Hepatocyte (in vitro differentiated cells): ENCODE measurements around the gene KMT2D. TPM values are rescaled to one million over a fixed set of nuclear protein-coding genes. Genes with fewer than 3 reads are reported as not detected.

ENCODE experiments used
- DNase-seq: peaks from one replicate; pipeline ENCODE4 v3.0.0-alpha.2; 2016; ENCODE audit warnings: low spot score
- H2AFZ ChIP-seq: fragments of 200-600 bp; sonication (generic); 2 replicates; pipeline ENCODE4 v1.6.0; 2016; ENCODE audit warnings: antibody characterized with exemption, mild to moderate bottlenecking
- H3K27ac ChIP-seq: fragments of 200-600 bp; sonication (generic); 2 replicates; pipeline ENCODE4 v1.5.1; 2016; ENCODE audit warnings: mild to moderate bottlenecking
- H3K27me3 ChIP-seq: fragments of 200-600 bp; sonication (generic); 2 replicates; pipeline ENCODE4 v1.6.1; 2016
- H3K36me3 ChIP-seq: fragments of 200-600 bp; sonication (generic); replicated peaks from 2 replicates; pipeline ENCODE4 v1.5.1; 2016; ENCODE audit warnings: low read depth; ENCODE audit not compliant: insufficient read depth
- H3K4me1 ChIP-seq: fragments of 200-600 bp; sonication (generic); 2 replicates; pipeline ENCODE4 v1.5.1; 2016; ENCODE audit warnings: mild to moderate bottlenecking, moderate library complexity; ENCODE audit not compliant: insufficient read depth
- H3K4me2 ChIP-seq: fragments of 200-600 bp; sonication (generic); 2 replicates; pipeline ENCODE4 v1.6.0; 2016
- H3K4me3 ChIP-seq: fragments of 200-600 bp; sonication (generic); 2 replicates; pipeline ENCODE4 v1.5.1; 2016; ENCODE audit warnings: mild to moderate bottlenecking
- H3K79me2 ChIP-seq: fragments of 200-600 bp; sonication (generic); 2 replicates; pipeline ENCODE4 v1.6.0; 2017; ENCODE audit warnings: mild to moderate bottlenecking
- H3K9me2 ChIP-seq: fragments of 200-600 bp; sonication (generic); replicated peaks from 2 replicates; pipeline ENCODE4 v1.6.0; 2017; ENCODE audit warnings: mild to moderate bottlenecking; ENCODE audit not compliant: insufficient read depth
- H3K9me3 ChIP-seq: fragments of 200-600 bp; sonication (generic); 2 replicates; pipeline ENCODE4 v1.5.1; 2016; ENCODE audit warnings: low read depth, mild to moderate bottlenecking
- H4K20me1 ChIP-seq: fragments of 200-600 bp; sonication (generic); 2 replicates; pipeline ENCODE4 v1.6.0; 2016; ENCODE audit warnings: mild to moderate bottlenecking; ENCODE audit not compliant: insufficient read depth, poor library complexity, severe bottlenecking
- EZH2 ChIP-seq: fragments of 200-600 bp; sonication (generic); IDR thresholded peaks from 2 replicates; pipeline ENCODE4 v1.6.1; 2016; ENCODE audit warnings: antibody characterized with exemption, mild to moderate bottlenecking, borderline replicate concordance
- EZH2phosphoT487 ChIP-seq: fragments of 200-600 bp; sonication (generic); IDR thresholded peaks from one replicate; pipeline ENCODE4 v1.6.1; 2018; ENCODE audit warnings: antibody characterized with exemption, mild to moderate bottlenecking, low read depth, moderate library complexity; ENCODE audit not compliant: unreplicated experiment, severe bottlenecking
- WGBS: methylation state at CpG from one replicate; pipeline ENCODE4 v1.1.6; 2016; ENCODE audit warnings: low lambda C conversion rate; ENCODE audit errors: missing lambda C conversion rate; 5-methylcytosine and 5-hydroxymethylcytosine counted together
- polyA plus RNA-seq: library from polyadenylated mRNA; unstranded; fragments of >200 nt; fragmentation: Nextera tagmentation; extraction: Ambion mirVana; gene quantifications from 2 replicates; pipeline ENCODE4 v1.2.1, GENCODE V29; 2016
- total RNA-seq: library from RNA; depleted of rRNA; stranded (reverse); fragments of >200 nt; gene quantifications from 2 replicates; pipeline ENCODE4 v1.2.3, GENCODE V29; 2014
- TF ChIP-seq, protein P1 (sequence below): fragments of 200-600 bp; sonication (generic); IDR thresholded peaks from 2 replicates; pipeline ENCODE4 v1.5.1; 2016; ENCODE audit warnings: antibody characterized with exemption, mild to moderate bottlenecking; ENCODE audit not compliant: poor library complexity

The KMT2D gene
- total and polyA plus RNA-seq, 2 experiments from 2014 or later, result 31.2 to 37.3 TPM

DNA sequence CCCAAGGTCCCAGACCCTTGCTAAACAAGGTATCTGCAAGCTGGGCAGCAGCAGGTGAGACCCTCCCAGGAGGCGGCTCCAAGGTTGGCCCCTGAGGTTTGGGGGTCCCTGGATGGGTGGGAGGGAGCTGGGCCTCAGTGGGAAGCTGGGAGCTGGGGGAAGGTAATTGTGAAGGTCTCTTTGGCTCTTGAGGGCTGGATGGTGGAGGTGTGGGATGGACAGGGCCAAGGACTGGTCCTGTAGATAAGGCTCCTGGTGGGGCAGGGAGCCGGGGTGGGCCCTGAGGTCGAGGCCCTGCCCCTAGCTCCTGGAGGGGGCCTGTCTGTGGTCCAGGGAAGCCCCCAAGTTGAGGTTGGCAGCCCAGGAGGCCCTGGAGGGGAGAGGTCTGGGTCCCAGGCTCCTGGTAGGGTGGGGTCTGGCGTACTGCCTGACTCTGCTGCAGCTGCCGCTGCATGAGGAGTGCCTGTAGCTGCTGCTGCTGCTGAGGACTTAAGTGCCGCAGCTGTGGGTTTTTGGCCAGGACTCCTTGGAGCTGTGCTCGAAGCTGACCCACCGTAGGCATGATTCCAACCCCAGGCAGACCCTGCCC lies 28.9 kb downstream of the KMT2D start:
- Histone ChIP-seq H4K20me1 (no peaks in the 10 kb centered on the region), H3K27ac (no peak overlapping the region), H3K9me2 (no peaks in the 10 kb centered on the region), H2AFZ (no peak overlapping the region), H3K27me3 (no peaks in the 10 kb centered on the region), H3K79me2 (no peaks in the 10 kb centered on the region), H3K4me2 (no peak overlapping the region), H3K4me1 (no peaks in the 10 kb centered on the region), H3K36me3 (no peaks in the 10 kb centered on the region), H3K9me3 (no peaks in the 10 kb centered on the region), H3K4me3 (no peak overlapping the region)
- TF ChIP-seq EZH2 (no peak), EZH2phosphoT487 (no peak)
- TF ChIP-seq, protein P1, sequence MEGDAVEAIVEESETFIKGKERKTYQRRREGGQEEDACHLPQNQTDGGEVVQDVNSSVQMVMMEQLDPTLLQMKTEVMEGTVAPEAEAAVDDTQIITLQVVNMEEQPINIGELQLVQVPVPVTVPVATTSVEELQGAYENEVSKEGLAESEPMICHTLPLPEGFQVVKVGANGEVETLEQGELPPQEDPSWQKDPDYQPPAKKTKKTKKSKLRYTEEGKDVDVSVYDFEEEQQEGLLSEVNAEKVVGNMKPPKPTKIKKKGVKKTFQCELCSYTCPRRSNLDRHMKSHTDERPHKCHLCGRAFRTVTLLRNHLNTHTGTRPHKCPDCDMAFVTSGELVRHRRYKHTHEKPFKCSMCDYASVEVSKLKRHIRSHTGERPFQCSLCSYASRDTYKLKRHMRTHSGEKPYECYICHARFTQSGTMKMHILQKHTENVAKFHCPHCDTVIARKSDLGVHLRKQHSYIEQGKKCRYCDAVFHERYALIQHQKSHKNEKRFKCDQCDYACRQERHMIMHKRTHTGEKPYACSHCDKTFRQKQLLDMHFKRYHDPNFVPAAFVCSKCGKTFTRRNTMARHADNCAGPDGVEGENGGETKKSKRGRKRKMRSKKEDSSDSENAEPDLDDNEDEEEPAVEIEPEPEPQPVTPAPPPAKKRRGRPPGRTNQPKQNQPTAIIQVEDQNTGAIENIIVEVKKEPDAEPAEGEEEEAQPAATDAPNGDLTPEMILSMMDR, result no peak
- no peak for DNase-seq
- 100% methylated on average over 8 of the region's 8 CpGs for WGBS

DNA sequence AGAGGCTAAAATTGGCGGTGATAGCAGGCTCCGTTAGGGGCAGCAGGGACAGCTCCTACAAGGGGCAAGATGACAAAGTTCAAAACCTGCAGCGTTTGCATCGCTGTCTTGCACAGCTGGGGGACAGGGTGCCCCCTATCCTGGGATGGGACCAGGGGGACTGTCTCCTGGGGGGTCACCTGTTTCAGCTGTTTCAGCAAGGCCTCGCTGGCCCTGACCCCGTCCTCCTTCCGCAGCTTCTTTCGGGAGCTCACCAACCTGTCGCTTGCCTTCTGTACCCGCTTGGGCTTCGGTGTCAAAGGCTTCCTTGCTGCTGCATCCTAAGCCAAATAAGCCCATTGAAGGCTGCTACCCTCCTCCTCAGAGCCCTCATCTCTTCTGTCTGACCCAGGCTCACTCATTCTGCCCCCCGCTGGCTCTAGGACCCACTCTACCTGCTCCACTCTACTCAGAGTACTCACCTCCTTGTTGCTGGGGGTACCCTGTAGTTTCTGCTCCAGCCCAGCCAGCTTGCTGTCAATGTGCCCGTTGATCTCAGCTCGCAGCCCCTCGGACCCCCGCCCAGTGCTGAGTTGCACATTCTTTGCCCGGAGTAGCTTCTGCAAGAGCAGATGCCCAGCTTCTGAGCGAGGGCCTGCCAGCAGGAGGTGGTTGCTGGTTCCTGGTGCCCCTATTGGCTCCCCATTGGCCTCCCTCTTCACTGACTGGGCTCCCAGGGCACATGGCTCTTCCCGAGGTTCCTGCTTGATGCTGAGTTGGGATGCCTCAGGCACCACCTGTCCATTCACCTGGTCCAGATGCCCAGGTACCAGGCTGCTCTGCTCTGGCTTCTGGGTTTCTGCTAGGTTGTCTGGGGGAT lies 29.7 kb downstream of the KMT2D start:
- Histone ChIP-seq H3K4me2 (no peak overlapping the region), H3K4me1 (no peaks in the 10 kb centered on the region), H2AFZ (no peak overlapping the region), H3K4me3 (no peak overlapping the region), H3K79me2 (no peaks in the 10 kb centered on the region), H3K36me3 (no peaks in the 10 kb centered on the region), H3K9me2 (no peaks in the 10 kb centered on the region), H4K20me1 (no peaks in the 10 kb centered on the region), H3K27me3 (no peaks in the 10 kb centered on the region), H3K9me3 (no peaks in the 10 kb centered on the region), H3K27ac (no peak overlapping the region)
- WGBS, result 98% methylated on average over 19 of the region's 19 CpGs
- no peak for DNase-seq
- TF ChIP-seq EZH2phosphoT487 (no peak), EZH2 (no peak)
- TF ChIP-seq, protein P1, result no peak

DNA sequence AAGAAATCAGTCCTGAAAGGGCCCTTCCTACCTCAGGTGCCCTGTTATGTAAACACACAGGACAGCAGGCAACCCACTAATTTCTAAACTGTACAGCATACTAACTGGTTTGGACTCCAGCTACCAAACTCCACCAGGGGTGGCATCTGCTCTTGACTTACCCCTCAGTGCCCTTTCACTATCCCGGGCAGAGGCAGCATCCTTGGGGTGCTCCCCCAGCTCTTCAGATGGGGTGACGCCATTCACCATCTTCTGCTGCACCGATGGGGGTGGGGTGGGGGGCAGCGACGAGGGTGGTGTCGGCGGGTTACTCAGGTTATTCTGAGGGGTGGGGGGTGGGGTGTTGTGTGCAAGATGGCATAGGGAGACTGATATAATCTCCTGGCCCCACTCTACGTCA lies 30.5 kb downstream of the KMT2D start:
- TF ChIP-seq EZH2 (no peak), EZH2phosphoT487 (no peak)
- TF ChIP-seq, protein P1, result no peak
- H4K20me1 ChIP-seq, result no peaks in the 10 kb centered on the region
- H2AFZ ChIP-seq, result no peak overlapping the region
- H3K4me2 ChIP-seq, result no peak overlapping the region
- no peak overlapping the region for H3K27ac ChIP-seq
- 97% methylated on average over 3 of the region's 8 CpGs for WGBS
- H3K4me1 ChIP-seq, result no peaks in the 10 kb centered on the region
- no peak for DNase-seq
- no peaks in the 10 kb centered on the region for H3K9me3 ChIP-seq
- no peaks in the 10 kb centered on the region for H3K36me3 ChIP-seq
- no peaks in the 10 kb centered on the region for H3K79me2 ChIP-seq
- no peaks in the 10 kb centered on the region for H3K9me2 ChIP-seq
- no peak overlapping the region for H3K4me3 ChIP-seq
- H3K27me3 ChIP-seq, result no peaks in the 10 kb centered on the region
